ENCODE data around the gene RPS6KC1.
"Not testable (repeated sequence)": the region's sequence is repeated elsewhere in the genome, so short reads cannot be mapped to it uniquely, and the experiment has no call there.

The RPS6KC1 gene

DNA sequence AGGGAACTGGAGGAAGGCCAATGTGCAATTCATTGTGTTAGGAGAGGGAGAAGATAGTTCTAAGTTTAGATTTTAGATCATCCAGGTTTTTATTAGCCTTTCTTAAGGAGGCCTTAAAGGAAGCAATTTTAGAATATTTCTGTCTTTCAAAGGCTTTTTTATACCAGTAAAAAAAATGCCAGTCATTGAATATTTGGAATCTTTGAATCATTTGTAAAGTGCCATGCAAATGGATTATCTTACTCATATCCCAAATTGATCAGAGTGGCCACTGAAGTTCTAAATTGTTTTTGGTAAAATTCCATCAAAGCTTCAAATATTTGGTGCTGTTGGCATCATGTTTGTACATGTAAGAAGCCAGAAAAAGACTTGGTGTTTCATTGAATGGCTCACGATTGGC is 244.8 kb downstream of the RPS6KC1 start:
- DNase-seq: no peak

DNA sequence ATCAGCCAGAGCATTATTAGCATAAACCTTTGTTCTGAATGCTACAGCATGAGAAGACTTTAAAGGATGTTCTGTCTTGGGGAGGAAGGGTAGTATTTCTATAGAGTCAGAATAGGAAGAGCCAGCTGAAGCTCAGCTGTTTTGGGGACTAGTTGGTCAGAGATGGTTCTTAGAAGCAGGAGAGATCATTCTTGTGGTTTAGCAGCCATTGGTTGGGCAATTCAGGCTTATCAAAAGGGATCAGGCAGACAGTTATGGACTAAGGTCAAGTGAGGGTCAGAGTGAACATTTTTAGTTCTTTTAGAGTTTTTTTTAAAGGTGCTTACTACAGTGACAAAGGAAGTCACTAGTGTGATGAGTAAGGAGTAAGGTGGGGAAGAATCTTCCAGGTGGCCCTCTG is 245.5 kb downstream of the RPS6KC1 start:
- no peak for DNase-seq

DNA sequence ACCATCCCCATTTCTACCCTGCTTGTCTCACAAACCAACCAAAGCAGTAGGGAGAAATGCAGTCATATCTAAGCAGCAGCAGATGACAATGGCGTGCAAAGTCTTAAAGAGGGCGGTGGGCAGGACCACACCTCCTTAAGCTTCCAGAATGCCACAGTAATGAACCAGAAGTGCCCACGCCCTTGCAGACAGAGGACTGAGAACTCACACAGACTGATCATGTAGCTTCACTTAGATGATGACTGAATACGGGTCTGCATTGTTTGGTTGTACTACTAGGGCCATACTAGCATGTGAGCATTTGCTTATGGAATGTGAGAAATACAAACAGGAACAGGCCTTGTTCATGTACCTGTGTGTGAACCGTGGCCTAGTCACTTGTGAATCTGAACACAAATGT is 246.0 kb downstream of the RPS6KC1 start:
- DNase-seq: no peak

DNA sequence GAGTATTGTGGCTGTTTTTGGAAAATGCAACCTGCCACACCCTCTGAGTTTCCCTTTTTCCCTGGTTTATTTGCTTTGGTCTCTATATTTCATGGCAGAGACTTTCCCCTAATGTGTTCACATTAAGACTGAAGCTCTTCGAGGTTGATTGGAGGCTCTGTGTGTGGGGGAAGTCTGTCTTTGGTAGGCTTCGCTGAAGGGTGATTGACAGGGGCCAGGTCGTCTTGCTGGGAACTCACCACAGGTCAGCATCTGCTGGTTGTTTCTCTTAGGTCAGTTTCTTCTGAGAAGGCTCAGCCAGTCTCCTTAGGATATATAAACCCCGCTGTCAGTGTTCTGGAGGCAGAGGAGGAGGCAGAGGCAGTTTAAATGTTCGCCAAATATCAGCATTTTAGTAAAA is 249.4 kb downstream of the RPS6KC1 start:
- DNase-seq: no peak

GRCh38 chr1:213301524-213301923 is 250.5 kb downstream of the RPS6KC1 start:
- not testable (repeated sequence) for DNase-seq

GRCh38 chr1:213303286-213303685 is 252.2 kb downstream of the RPS6KC1 start:
- DNase-seq: no peak

- DNase-seq: no peak
Observed at GRCh38 chr1:213315571-213315970, 264.5 kb downstream of the RPS6KC1 start.

DNA sequence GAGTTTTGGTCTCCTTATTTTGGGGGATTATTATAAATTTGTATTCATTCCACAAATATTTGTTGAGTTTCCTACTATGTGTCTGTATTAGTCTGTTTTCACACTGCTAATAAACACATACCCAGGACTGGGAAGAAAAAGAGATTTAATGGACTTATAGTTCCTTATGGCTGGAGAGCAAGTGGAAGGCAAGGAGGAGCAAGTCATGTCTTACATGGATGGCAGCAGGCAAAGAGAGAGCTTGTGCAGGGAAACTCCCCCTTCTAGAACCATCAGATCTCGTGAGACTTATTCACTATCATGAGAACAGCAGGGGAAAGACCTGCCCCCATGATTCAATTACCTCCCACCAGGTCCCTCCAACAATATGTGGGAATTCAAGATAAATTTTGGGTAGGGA is 267.4 kb downstream of the RPS6KC1 start:
- DNase-seq: not testable (repeated sequence)

DNA sequence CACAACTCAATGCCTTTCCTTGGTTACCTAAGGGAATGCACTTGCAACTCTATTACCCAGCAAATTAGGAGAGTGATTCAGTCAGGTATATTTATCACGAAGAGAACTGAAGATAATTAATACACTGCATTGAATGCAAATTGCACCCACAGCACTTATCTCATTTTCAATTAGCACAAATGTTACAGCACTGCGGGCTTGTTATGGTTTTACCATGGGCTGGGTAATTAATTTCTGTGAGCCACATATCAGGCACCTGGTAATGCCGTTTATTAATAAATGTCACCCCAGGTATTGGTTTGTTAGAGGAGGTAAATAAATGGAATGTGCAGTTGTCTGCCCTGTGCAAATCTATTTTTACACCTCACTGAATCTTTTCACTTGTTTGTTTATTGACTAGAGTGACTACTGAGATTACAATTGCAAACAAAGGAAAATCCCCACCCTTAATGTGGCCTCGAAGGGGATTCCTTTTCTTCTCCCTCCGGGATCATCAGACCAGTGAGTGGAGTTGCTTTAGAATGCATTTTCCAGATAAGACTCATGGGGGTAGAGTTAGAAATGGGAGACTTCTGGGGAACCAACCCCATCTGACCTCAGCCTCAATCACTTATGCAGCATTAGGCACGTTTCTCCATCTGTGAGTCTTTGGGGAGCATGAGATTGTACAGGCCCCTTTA is 269.3 kb downstream of the RPS6KC1 start:
- DNase-seq: no peak
